Nephron progenitor cell (in vitro differentiated cells): ENCODE measurements around the gene MCU.

Source experiments
- DNase-seq: peaks from one replicate; pipeline ENCODE4 v3.0.0; 2021
- H3K27ac Mint-ChIP-seq: 2 replicates; pipeline ENCODE4 v1.8.0; 2021; ENCODE audit warnings: mild to moderate bottlenecking, moderate library complexity, mixed read lengths
- H3K27me3 Mint-ChIP-seq: 2 replicates; pipeline ENCODE4 v1.8.0; 2021; ENCODE audit warnings: mild to moderate bottlenecking, low read depth, mixed read lengths; ENCODE audit not compliant: poor library complexity
- H3K36me3 Mint-ChIP-seq: 2 replicates; pipeline ENCODE4 v1.8.0; 2021; ENCODE audit warnings: low read depth, mixed read lengths
- H3K4me1 Mint-ChIP-seq: 2 replicates; pipeline ENCODE4 v1.8.0; 2021; ENCODE audit warnings: mixed read lengths
- H3K4me3 Mint-ChIP-seq: 2 replicates; pipeline ENCODE4 v1.8.0; 2021; ENCODE audit warnings: mild to moderate bottlenecking, moderate library complexity, mixed read lengths
- H3K9me3 Mint-ChIP-seq: 2 replicates; pipeline ENCODE4 v1.8.0; 2021; ENCODE audit warnings: mild to moderate bottlenecking, moderate library complexity, mixed read lengths
- CTCF ChIP-seq: fragments of 200-600 bp; sonication (generic); IDR thresholded peaks from 2 replicates; pipeline ENCODE4 v1.5.0; 2021; ENCODE audit warnings: antibody characterized with exemption

The MCU gene

GRCh38 chr10:72924351-72924750, 232.4 kb downstream of the MCU start:
- Mint-ChIP-seq H3K4me3 (no peak overlapping the region), H3K27ac (no peak overlapping the region), H3K9me3 (peaks cover 32% of the 10 kb centered on the region), H3K4me1 (peaks cover 7% of the 10 kb centered on the region), H3K36me3 (peaks cover 23% of the 10 kb centered on the region), H3K27me3 (peaks cover 2% of the 10 kb centered on the region)
- TF ChIP-seq CTCF = no peak
- no peak for DNase-seq

- no peak overlapping the region for H3K4me3 Mint-ChIP-seq
- H3K4me1 Mint-ChIP-seq = peaks cover 12% of the 10 kb centered on the region
- H3K9me3 Mint-ChIP-seq = peaks cover 15% of the 10 kb centered on the region
- peaks cover 7% of the 10 kb centered on the region for H3K36me3 Mint-ChIP-seq
- DNase-seq = no peak
- no peak for TF ChIP-seq CTCF
- H3K27ac Mint-ChIP-seq = no peak overlapping the region
- H3K27me3 Mint-ChIP-seq = peaks cover 2% of the 10 kb centered on the region
Observed at GRCh38 chr10:72925951-72926465, 234.1 kb downstream of the MCU start.

GRCh38 chr10:72927485-72927884, 235.5 kb downstream of the MCU start:
- no peak for DNase-seq
- no peak for TF ChIP-seq CTCF
- Mint-ChIP-seq H3K27me3 (no peaks in the 10 kb centered on the region), H3K4me1 (peaks cover 12% of the 10 kb centered on the region), H3K27ac (no peak overlapping the region), H3K36me3 (no peaks in the 10 kb centered on the region), H3K4me3 (no peak overlapping the region), H3K9me3 (peaks cover 2% of the 10 kb centered on the region)

GRCh38 chr10:72928798-72929197, 236.9 kb downstream of the MCU start:
- peaks cover 12% of the 10 kb centered on the region for H3K4me1 Mint-ChIP-seq
- H3K36me3 Mint-ChIP-seq = no peaks in the 10 kb centered on the region
- TF ChIP-seq CTCF = no peak
- H3K27ac Mint-ChIP-seq = no peak overlapping the region
- H3K9me3 Mint-ChIP-seq = no peaks in the 10 kb centered on the region
- no peak overlapping the region for H3K4me3 Mint-ChIP-seq
- DNase-seq = no peak
- H3K27me3 Mint-ChIP-seq = no peaks in the 10 kb centered on the region

GRCh38 chr10:72930276-72930675, 238.3 kb downstream of the MCU start:
- Mint-ChIP-seq H3K36me3 (no peaks in the 10 kb centered on the region), H3K27me3 (no peaks in the 10 kb centered on the region), H3K9me3 (no peaks in the 10 kb centered on the region), H3K4me1 (peaks cover 12% of the 10 kb centered on the region), H3K27ac (no peak overlapping the region), H3K4me3 (no peak overlapping the region)
- DNase-seq = no peak
- TF ChIP-seq CTCF = no peak

GRCh38 chr10:72932259-72933015, 240.5 kb downstream of the MCU start:
- no peak overlapping the region for H3K4me3 Mint-ChIP-seq
- H3K4me1 Mint-ChIP-seq = peaks cover 10% of the 10 kb centered on the region
- no peak overlapping the region for H3K27ac Mint-ChIP-seq
- no peaks in the 10 kb centered on the region for H3K9me3 Mint-ChIP-seq
- H3K36me3 Mint-ChIP-seq = no peaks in the 10 kb centered on the region
- no peak for DNase-seq
- no peak for TF ChIP-seq CTCF
- no peaks in the 10 kb centered on the region for H3K27me3 Mint-ChIP-seq
